Raji (cell line): ENCODE measurements around the gene PLA2G4A.

Experiments
- POLR2A ChIP-seq: IDR thresholded peaks from 2 replicates; pipeline ENCODE4 v1.6.1; 2011; ENCODE audit warnings: low read depth, low read length, control low read depth; ENCODE audit not compliant: insufficient read depth

The PLA2G4A gene

DNA sequence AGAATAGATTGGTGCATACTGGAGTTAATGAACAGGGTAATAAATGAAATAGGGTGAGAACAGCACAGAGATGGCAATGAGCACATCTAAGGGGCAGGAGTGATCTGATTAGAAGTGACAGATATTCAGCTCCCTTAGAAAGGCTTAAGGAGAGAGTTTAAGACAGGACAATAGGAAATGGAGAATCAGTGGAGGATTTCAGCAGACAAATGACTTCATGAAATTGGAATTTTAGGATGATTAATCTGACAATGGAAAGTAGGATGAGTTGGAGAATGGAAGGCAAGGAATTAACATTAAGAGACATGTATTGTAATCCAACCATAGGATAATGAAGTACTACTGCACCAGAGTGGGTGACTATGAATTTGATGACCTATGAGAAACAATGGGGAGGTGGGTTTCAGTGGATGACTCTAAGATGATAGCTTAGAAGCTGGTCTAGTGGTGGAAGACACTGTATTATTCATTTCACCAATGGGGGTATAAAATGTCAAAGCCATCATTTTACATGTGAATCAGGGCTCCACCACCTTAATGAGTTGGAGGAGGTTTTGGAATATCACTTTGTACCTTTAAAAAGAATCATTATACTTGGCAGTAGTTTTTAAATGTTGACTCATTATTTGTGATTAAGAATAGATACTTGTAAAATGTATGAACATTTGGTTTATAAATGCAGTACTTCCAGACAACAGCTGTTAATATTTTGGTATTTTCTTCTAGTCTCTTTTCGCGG, 139.1 kb downstream of the PLA2G4A start:
- TF ChIP-seq POLR2A, result no peak

DNA sequence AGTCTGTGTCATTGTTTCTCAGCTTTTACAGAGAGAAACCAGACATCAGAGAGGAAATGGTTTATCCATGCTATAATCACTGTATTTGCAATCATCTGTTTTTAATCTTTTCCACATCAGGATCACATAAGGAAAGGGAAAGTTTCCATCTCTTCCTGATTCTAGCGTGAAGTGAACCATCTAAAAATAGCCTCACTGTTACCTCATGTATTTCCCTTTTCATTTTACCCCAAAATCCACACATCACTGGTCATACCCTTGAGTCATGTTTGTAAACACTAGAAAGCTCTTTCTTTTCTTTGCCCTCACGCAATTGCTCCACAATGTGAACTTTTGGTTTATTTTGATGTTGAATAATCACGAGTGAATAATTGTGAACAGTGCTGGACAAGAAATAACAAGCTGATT, 146.0 kb downstream of the PLA2G4A start:
- no peak for TF ChIP-seq POLR2A

DNA sequence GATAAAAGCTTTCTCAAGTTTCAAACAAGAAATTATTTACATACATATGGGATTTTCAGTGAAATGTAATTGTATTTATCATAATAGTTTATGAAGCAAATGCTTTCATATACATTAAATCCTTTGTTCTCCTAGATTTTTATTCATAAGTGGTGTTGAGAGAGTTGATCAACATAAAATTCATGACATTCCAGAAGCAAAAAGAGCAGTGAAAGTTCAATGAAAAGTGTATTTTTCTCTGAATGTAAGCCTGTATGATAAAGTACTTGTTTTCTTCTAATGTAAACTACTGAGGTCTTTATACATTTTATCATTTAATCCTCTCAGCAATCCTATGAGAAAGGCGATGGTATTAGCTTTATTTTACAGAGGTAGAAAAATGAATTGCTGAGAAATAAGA, 146.5 kb downstream of the PLA2G4A start:
- no peak for TF ChIP-seq POLR2A

DNA sequence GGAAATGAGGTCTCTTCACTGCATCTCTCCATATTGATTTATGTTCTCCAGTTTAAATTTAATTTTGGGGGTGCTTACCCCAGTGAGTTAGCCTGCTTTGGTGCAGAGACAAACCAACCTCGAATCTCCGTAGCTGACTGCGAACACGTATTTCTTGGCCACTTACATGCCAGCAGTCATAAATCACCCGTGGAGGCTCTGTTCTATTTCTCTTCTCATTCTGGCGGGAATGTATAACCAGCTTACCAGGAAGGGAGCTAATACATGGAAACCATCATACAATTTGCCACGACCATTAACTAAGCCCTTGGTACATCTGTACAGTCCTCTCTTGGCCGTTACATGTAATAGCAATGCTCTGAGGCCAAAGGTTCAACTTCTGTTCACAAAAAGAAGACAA, 148.0 kb downstream of the PLA2G4A start:
- TF ChIP-seq POLR2A, result no peak

DNA sequence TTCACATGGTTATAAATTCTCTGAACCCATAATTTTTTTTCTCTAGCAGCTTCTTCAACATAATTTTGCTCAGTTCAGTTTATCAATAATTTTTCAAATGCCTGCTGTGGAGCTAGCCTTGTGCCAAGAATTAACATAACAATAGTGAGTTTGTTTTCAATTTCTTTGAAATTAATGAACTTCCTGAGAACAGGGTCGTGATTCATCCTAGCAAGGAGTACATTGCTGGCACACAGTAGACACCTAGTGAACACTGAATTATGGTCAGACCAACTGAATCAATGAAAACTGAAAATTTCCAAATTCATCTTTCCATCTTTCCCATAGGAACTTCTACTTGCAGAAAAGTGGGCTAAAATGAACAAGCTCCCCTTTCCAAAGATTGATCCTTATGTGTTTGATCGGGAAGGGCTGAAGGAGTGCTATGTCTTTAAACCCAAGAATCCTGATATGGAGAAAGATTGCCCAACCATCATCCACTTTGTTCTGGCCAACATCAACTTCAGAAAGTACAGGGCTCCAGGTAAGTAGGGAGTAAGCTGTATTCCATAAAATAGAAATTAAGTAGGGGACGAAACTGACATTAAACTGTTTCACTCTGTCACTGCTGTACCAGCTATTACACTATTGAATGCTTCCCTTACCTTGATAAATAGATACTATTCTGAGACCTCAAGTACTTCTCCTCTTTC, 148.7 kb downstream of the PLA2G4A start:
- TF ChIP-seq POLR2A, result no peak

DNA sequence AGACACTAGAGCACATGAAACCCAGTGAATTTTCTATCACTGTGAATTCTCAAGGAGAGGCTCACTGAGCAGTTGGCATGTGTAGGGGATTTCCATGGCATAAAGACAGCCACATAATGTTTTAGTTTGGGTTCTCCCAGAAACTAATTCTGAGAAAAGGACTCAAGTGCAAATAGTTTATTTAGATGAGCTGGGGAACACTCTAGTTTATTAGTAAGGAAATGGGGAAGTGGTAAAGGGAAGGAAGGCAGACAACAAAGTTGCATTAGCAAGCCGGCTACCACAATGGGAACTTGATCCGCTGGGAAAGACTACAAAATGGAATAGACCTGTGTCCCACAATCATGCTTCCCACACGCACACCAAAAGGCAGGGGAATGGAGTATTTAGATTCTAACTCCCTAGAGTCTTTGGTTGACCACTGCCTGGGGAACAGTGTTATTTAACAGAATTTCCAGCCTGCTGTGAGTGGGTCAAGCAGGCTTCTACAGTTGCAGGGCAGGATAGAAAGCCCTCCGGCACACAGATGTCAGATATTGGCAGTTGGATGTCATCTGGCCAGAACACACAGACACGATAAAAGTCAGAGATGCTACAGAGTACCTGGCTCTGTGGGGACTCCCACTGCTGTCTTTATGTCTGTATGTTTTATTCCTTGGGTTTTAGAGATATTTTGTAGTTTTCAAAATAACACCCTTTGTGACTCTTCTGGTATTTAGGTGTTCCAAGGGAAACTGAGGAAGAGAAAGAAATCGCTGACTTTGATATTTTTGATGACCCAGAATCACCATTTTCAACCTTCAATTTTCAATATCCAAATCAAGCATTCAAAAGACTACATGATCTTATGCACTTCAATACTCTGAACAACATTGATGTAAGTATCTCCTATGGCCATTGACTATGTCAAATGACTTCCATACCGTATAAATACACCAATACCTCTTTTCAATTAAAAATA, 150.1 kb downstream of the PLA2G4A start:
- TF ChIP-seq POLR2A, result no peak

DNA sequence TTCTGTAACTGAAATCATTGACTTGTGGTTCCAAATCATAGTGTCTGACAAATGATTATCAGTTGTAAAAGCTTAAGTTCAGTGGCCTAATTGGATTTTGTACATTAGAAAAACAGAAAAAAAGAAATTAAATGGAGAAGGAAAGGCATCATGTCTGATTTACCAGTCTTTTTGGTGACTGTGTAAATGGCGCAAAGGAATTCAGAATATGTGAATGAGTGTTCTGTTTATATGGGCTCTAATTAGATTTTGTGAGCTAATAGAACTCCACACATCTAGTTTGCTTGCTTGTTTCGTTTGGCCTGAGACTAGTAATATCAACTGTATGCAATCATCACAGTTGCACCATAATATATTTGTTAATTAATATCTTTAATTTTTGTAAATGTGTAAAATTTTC, 151.7 kb downstream of the PLA2G4A start:
- TF ChIP-seq POLR2A, result no peak

DNA sequence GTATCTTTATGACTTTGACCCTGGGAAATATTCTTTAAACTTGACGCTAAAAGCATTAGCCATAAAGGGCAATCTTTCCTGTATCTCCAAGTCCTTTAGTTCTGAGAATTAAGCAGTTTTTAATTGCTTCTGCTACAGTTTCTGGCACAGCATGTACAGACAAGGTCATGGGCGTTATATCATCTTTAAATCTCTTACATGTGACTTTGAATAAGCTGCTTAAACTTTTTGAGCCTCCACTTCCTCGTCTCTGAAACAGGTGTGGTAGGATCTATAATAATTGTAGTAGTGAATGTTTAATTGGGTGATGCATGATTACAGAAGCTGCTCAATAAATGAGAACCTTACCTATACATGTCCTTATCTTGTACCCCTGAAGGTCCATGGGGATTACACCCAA, 153.4 kb downstream of the PLA2G4A start:
- no peak for TF ChIP-seq POLR2A

DNA sequence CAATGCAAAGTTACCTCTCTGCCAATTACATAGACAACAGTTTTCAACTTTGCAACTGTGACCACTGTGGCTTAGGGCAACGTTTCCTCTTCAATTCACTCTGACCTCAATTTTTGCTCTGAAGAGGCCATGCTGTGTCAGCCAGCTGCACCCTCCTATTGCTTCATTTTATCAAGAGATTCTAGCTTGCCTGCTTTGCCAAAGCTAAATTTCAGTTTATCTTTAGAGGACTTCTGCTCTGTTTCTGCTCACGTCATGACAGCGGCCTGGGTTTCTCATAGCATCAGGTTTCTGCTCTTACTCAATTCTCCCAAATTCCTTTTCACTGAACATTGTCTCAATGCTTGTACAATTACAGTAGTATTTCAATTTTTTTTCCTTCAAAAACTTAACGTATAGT, 154.6 kb downstream of the PLA2G4A start:
- no peak for TF ChIP-seq POLR2A

DNA sequence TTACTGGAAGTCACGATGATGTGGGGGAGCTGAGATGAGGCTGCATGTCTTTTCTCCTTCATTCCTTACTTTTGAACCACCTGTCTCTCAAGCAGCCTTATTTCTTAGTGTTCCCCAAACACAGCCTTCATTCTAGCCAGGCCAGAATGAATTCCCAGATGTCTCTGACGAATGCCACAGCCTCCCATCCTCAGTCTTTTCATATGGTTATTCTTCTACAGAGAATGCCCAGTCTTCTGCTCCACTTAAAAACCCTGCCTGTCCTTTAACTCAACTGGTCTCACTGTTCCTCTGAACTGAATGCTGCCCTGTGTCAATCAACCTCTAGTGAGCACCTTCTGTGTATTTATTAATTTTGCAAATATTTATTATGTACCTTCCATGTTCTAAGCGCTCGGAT, 156.2 kb downstream of the PLA2G4A start:
- TF ChIP-seq POLR2A, result no peak

DNA sequence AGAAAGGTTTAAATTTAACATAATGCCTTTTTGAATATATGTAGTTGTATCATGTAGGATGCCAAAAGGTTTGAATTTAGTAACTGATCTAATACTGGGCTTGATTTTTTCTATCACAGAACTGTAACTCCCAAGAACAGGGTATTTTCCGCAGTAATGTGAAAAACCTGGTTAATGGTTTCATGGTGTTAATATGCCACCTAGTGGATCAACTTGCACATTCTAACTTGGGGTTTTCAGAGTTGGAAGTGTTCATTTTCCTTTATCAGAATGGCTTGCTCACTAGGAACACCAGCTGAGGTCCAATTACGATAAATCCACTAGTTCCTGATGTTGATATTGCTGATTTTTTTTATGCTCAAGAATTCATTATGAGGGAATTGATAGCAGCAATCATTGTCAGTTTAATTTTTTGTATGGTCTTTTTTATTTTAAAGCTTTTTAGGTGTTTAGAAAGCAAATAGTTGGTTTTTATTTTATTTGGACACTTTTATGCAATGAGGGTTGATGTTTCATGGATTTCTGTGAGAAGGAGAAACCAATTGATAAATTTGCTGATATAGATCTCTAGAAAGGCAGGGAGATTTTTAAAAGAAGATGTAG, 157.2 kb downstream of the PLA2G4A start:
- TF ChIP-seq POLR2A, result no peak

DNA sequence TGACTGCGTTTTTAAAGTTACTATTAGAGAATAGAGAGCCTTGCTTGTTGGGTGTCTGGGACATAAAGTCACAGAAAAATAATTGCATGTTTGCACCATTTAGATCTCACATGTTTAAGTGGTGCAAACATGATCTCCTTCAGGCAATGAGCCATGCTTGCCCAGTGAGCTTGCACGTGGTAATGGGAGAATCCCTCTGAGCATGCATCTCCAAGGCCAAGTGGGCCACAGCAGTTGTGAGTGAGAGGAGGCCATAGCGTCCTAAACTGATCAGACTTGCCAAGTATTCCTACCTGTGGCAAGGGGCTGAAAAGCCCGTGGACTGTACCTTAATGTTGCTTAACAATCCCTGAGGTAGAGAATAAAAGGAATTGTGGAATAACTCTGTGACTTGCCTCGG, 158.3 kb downstream of the PLA2G4A start:
- no peak for TF ChIP-seq POLR2A

DNA sequence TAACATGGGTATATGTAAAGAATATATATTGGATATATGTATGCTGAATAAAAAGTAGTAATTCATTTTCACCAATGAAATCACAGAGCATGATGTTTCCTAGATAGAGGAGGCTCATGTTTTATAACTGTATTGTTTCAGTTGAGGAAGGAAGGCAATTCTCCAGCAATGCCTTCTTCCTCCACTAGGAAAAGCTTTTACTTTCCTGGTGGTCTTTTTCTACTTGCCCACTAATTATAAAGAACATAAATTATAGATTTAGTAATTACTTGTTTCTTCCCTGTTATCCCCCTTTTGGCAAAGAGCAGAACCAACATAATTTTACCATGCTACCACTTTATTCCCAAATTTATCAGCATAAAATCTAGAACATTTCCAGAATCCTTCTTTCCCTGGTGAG, 159.0 kb downstream of the PLA2G4A start:
- no peak for TF ChIP-seq POLR2A

DNA sequence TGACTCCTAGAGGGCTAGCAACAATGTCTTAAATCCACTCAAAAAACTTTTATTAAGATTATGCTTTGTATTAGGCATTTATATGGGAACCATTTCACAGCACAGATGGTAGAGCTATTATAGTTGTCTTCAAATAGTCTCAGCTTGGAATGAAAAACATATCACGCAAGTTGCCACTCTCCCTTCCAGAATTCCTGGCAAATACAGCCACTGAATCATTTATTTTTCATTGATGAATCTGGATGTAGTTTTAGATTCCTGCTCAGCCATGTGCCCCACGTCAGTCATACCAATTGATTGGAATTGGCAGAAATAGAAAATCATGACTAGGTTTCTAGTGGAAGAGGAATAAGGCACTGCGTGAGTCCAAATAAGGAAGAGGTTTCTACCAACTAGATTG, 165.2 kb downstream of the PLA2G4A start:
- TF ChIP-seq POLR2A, result no peak

DNA sequence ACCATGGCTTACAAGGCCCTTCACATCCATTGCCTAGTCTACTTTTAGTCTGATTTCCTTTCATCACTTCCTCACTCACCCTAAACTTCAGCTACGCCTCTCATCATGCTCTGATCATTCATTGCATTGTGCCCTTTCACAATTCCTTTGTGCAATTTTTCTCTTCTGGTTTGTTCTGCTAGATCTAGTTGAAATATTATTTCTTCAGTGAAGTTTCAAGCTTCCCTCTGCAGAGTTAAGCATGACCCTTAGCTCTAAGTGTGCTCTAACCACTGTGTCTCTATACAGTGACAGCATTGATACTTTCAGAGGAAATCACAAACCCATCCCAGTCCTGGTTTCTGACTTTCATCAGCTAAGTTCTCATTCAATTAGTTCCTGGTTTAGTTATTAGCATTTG, 166.1 kb downstream of the PLA2G4A start:
- no peak for TF ChIP-seq POLR2A
